B cell (primary cell): ENCODE measurements around the gene PLXNB2. TPM values are rescaled to one million over a fixed set of nuclear protein-coding genes. Genes with fewer than 3 reads are reported as not detected.

ENCODE experiments used
- ATAC-seq: fragments of 200-7000 bp; cut with Tn5 transposase; one replicate; pipeline ENCODE4 v1.10.0; 2021; ENCODE audit warnings: low read depth, mild to moderate bottlenecking, moderate number of reproducible peaks, moderate library complexity
- CTCF ChIA-PET: fragments of 350-600 bp; sonication (Branson Sonifier 250); formaldehyde crosslinking; loops from one replicate; lab custom pipeline; 2021; ENCODE audit warnings: antibody characterized with exemption, inconsistent platforms; lab: Charles Lee
- POLR2A ChIA-PET: fragments of 350-600 bp; sonication (Branson Sonifier 250); formaldehyde crosslinking; loops from one replicate; lab custom pipeline; 2021; ENCODE audit warnings: antibody characterized with exemption; lab: Charles Lee
- DNase-seq: peaks from one replicate; pipeline ENCODE4 v3.0.0; 2013
- H2AFZ ChIP-seq: 2 replicates; pipeline ENCODE4 v1.6.1; 2012; ENCODE audit warnings: mild to moderate bottlenecking, low read depth, low read length; ENCODE audit not compliant: insufficient read depth, poor library complexity, severe bottlenecking
- H3K27ac ChIP-seq, 2 donors: 1 replicate in 1 of 2; 2 replicates in 1 of 2; pipeline ENCODE4 v1.5.1; 2012 to 2013; ENCODE audit warnings: low read length in 2 of 2, mild to moderate bottlenecking in 2 of 2, moderate library complexity in 1 of 2
- H3K27me3 ChIP-seq, 4 experiments: fragments of 200-600 bp in 1 of 4; sonication (generic) in 1 of 4; replicated peaks in 1 of 4; 1 replicate in 2 of 4; 2 replicates in 2 of 4; pipeline versions ENCODE4 v1.6.1 to v1.7.0; 2013 to 2016; ENCODE audit warnings: low read length in 3 of 4, mild to moderate bottlenecking in 2 of 4, mixed read lengths in 1 of 4, moderate library complexity in 1 of 4; ENCODE audit not compliant: insufficient read depth in 4 of 4, control insufficient read depth in 3 of 4; ENCODE audit errors: control extremely low read depth in 1 of 4
- H3K36me3 ChIP-seq, 2 experiments: replicated peaks in 1 of 2; 1 replicate in 1 of 2; 2 replicates in 1 of 2; pipeline versions ENCODE4 v1.6.1 to v1.7.1; 2013; ENCODE audit warnings: low read length in 1 of 2; ENCODE audit not compliant: insufficient read depth in 2 of 2, control insufficient read depth in 1 of 2; ENCODE audit errors: control extremely low read depth in 1 of 2, extremely low read depth in 1 of 2
- H3K4me1 ChIP-seq, 2 donors: fragments of 200-600 bp in 1 of 2; sonication (generic) in 1 of 2; 1 replicate in 1 of 2; 2 replicates in 1 of 2; pipeline versions ENCODE4 v1.5.1 to v1.6.1; 2013 to 2017; ENCODE audit warnings: low read length in 2 of 2; ENCODE audit not compliant: control insufficient read depth in 2 of 2, insufficient read depth in 2 of 2
- H3K4me2 ChIP-seq: replicated peaks from 2 replicates; pipeline ENCODE3; 2012; ENCODE audit warnings: mild to moderate bottlenecking, low read depth, low read length; ENCODE audit not compliant: poor library complexity, severe bottlenecking
- H3K4me3 ChIP-seq, 5 experiments: fragments of 200-600 bp in 1 of 5; sonication (generic) in 1 of 5; 1 replicate in 3 of 5; 2 replicates in 2 of 5; pipeline versions ENCODE4 v1.5.1 to v1.7.0; 2011 to 2016; ENCODE audit warnings: low read length in 4 of 5, mild to moderate bottlenecking in 4 of 5, low read depth in 2 of 5, control low read depth in 1 of 5, moderate library complexity in 1 of 5; ENCODE audit not compliant: insufficient read depth in 1 of 5; ENCODE audit errors: control extremely low read depth in 1 of 5, extremely low read depth in 1 of 5
- H3K79me2 ChIP-seq: fragments of 200-600 bp; sonication (generic); one replicate; pipeline ENCODE4 v1.6.0; 2016; ENCODE audit warnings: low read length; ENCODE audit not compliant: control insufficient read depth, insufficient read depth
- H3K9ac ChIP-seq: fragments of 200-600 bp; sonication (generic); 2 replicates; pipeline ENCODE4 v1.6.1; 2017; ENCODE audit warnings: mild to moderate bottlenecking, low read length, moderate library complexity
- H3K9me3 ChIP-seq, 3 donors: one replicate each; pipeline versions ENCODE4 v1.6.1 to v1.7.1; 2013; ENCODE audit warnings: low read length in 2 of 3; ENCODE audit not compliant: control insufficient read depth in 2 of 3, insufficient read depth in 1 of 3; ENCODE audit errors: control extremely low read depth in 1 of 3
- H4K20me1 ChIP-seq: 2 replicates; pipeline ENCODE4 v1.6.0; 2012; ENCODE audit warnings: mild to moderate bottlenecking, low read length; ENCODE audit not compliant: insufficient read depth, control insufficient read depth, poor library complexity, severe bottlenecking
- H3K27ac Mint-ChIP-seq: one replicate; pipeline ENCODE4 v1.8.0; 2021; ENCODE audit warnings: mixed read lengths
- H3K27me3 Mint-ChIP-seq: one replicate; pipeline ENCODE4 v1.8.0; 2021; ENCODE audit warnings: mixed read lengths
- H3K4me1 Mint-ChIP-seq: one replicate; pipeline ENCODE4 v1.8.0; 2021; ENCODE audit warnings: mixed read lengths
- H3K4me3 Mint-ChIP-seq: one replicate; pipeline ENCODE4 v1.8.0; 2021; ENCODE audit warnings: mixed read lengths
- H3K9me3 Mint-ChIP-seq: one replicate; pipeline ENCODE4 v1.8.0; 2022; ENCODE audit warnings: mixed read lengths; ENCODE audit not compliant: insufficient read depth
- EZH2 ChIP-seq: IDR thresholded peaks from 2 replicates; pipeline ENCODE4 v1.6.1; 2012; ENCODE audit warnings: borderline replicate concordance, low read depth, mild to moderate bottlenecking, moderate library complexity, low read length; ENCODE audit not compliant: insufficient read depth, poor library complexity, severe bottlenecking
- WGBS: methylation state at CpG from one replicate; pipeline ENCODE4 v1.1.5; 2013; ENCODE audit warnings: missing lambda C conversion rate; ENCODE audit not compliant: insufficient coverage; 5-methylcytosine and 5-hydroxymethylcytosine counted together
- intact Hi-C: fragments of 100-400 bp; cut with micrococcal nuclease; formaldehyde crosslinking; loops from one replicate; pipeline ENCODE4 v1.10.0; 2022
- polyA plus RNA-seq: library from polyadenylated mRNA; depleted of rRNA; stranded (reverse); fragments of >200 nt; gene quantifications from 2 replicates; pipeline ENCODE4 v1.2.3, GENCODE V29; 2012
- total RNA-seq, 2 donors: library from RNA; stranded (reverse); fragments of 120-200 nt in 1 of 2; gene quantifications; 1 replicate in 1 of 2; 2 replicates in 1 of 2; pipeline versions ENCODE4 v1.2.3 to v1.2.4, GENCODE V29; 2013 to 2022
- TF ChIP-seq, protein P1 (sequence below): fragments of 200-600 bp; IDR thresholded peaks from one replicate; pipeline ENCODE4 v1.8.0; 2022; ENCODE audit warnings: antibody characterized with exemption, mild to moderate bottlenecking

Gene PLXNB2
- total and polyA plus RNA-seq, 2 donors (not counting 1 experiment from before 2014, with no cell fraction given) = 5.2 to 31.4 TPM

DNA sequence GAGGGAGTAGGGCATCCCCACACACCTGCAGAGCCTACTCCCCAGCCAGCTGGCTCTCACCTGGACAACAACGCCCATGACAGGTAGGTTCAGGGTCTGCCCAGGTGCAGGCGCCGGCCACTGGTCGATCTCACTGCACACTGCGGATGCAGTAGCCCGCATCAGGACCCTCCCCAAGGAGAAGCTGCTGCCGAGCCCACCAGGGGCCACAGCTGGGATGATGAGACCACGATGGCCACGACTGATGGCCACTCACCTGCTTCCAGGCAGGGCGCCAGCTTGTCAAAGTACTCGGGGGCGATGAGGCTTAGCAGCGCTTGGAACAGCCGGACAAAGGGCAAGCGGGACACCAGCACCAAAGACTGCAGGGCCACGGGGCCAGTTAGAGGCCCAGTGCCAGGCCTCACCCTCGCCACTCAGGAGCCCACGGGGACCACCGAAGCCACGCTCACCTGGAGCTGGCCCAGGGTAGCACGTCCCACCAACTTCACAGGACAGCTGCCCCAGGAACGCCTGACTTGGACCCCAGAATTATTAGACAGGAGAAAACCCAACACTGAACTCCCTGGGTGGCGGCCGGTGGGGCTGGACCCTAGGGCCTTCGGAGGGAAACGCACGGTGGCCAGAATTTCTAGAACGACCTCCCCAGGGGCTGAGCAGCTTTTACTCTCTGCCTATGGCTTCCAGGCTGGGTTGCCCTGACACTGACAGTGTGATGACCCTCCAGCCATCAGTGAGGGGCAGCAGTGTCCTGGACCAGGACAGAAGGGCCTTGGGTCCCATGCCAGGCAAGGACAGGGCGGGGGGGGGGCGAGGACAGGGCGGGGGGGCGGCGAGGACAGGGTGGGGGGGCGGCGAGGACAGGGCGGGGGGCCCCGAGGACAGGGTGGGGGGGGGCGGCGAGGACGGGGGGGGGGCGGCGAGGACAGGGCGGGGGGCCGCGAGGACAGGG lies 8.9 kb upstream of the PLXNB2 start:
- Histone ChIP-seq H3K9me3 (peaks cover 0 to 2% (median 0%) of the 10 kb centered on the region in 3 donors), H3K4me1 (peaks cover 23 to 47% of the 10 kb centered on the region in 2 donors), H3K4me3 (no peak overlapping the region), H3K36me3 (no peaks in the 10 kb centered on the region), H3K27me3 (no peaks in the 10 kb centered on the region), H3K4me2 (no peak overlapping the region), H3K79me2 (no peaks in the 10 kb centered on the region), H3K27ac (no peak overlapping the region), H3K9ac (no peak overlapping the region), H2AFZ (no peak overlapping the region), H4K20me1 (no peaks in the 10 kb centered on the region)
- 92% methylated on average over 28 of the region's 45 CpGs for WGBS
- CTCF ChIA-PET = interaction anchor here (1.0 to 5.1 kb wide), 4 partner anchors 11 to 64 kb away, joined by 4 to 37 read pairs (median 8); partner anchors contain the start of gene DENND6B
- Mint-ChIP-seq H3K4me3 (no peak overlapping the region), H3K4me1 (peaks cover 46% of the 10 kb centered on the region), H3K27me3 (no peaks in the 10 kb centered on the region), H3K9me3 (no peaks in the 10 kb centered on the region), H3K27ac (no peak overlapping the region)
- ATAC-seq (no peak), DNase-seq (no peak)
- TF ChIP-seq EZH2 = no peak
- TF ChIP-seq, protein P1, sequence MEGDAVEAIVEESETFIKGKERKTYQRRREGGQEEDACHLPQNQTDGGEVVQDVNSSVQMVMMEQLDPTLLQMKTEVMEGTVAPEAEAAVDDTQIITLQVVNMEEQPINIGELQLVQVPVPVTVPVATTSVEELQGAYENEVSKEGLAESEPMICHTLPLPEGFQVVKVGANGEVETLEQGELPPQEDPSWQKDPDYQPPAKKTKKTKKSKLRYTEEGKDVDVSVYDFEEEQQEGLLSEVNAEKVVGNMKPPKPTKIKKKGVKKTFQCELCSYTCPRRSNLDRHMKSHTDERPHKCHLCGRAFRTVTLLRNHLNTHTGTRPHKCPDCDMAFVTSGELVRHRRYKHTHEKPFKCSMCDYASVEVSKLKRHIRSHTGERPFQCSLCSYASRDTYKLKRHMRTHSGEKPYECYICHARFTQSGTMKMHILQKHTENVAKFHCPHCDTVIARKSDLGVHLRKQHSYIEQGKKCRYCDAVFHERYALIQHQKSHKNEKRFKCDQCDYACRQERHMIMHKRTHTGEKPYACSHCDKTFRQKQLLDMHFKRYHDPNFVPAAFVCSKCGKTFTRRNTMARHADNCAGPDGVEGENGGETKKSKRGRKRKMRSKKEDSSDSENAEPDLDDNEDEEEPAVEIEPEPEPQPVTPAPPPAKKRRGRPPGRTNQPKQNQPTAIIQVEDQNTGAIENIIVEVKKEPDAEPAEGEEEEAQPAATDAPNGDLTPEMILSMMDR = no peak
- POLR2A ChIA-PET = interaction anchor here (0.6 to 7.0 kb wide), 3 partner anchors 13 to 40 kb away, joined by 3 to 61 read pairs (median 3); no protein-coding TSS in a partner anchor
- intact Hi-C loops = no loop called here
